GM12872 (cell line): Measurements from ENCODE around the gene PGAM5.

ENCODE experiments used
- TF ChIP-seq, protein P1 (sequence below): IDR thresholded peaks from 3 replicates; pipeline ENCODE4 v1.5.1; 2011; ENCODE audit warnings: low read depth, mild to moderate bottlenecking, low read length, moderate library complexity; ENCODE audit not compliant: insufficient read depth

Gene PGAM5

DNA sequence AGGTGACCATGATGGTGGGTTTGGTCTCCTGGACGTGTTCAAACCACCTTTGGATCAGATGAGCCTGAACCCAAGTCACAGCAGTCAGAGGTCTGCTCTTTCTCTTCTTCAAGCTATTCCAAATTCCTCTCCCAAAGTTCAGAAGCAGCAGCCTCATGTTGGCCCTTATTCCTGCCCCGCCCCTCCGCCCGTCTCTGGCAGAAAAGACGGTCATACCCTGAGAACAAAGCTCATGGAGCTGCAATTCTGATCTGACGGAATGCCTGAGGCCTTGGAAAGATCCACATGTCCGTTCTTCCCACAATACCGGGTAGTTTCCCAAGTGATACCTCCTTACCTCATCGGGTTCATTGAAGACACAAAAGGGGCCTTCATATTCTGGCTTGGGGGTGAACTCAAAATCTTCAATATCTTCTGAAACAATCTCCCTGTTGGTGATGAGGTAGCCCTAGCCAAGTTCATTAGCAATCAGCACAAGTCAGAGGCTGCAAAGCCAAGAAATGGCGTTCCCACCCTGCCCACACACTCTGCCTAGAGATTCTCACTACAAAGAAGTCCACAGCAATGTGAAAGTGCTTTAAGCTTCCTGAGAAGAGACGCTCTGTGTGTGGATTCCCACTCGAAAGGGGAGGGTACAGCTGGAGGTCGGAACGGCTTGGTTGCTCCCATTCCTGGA is 34.7 kb upstream of the PGAM5 start:
- TF ChIP-seq, protein P1, sequence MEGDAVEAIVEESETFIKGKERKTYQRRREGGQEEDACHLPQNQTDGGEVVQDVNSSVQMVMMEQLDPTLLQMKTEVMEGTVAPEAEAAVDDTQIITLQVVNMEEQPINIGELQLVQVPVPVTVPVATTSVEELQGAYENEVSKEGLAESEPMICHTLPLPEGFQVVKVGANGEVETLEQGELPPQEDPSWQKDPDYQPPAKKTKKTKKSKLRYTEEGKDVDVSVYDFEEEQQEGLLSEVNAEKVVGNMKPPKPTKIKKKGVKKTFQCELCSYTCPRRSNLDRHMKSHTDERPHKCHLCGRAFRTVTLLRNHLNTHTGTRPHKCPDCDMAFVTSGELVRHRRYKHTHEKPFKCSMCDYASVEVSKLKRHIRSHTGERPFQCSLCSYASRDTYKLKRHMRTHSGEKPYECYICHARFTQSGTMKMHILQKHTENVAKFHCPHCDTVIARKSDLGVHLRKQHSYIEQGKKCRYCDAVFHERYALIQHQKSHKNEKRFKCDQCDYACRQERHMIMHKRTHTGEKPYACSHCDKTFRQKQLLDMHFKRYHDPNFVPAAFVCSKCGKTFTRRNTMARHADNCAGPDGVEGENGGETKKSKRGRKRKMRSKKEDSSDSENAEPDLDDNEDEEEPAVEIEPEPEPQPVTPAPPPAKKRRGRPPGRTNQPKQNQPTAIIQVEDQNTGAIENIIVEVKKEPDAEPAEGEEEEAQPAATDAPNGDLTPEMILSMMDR = no peak

DNA sequence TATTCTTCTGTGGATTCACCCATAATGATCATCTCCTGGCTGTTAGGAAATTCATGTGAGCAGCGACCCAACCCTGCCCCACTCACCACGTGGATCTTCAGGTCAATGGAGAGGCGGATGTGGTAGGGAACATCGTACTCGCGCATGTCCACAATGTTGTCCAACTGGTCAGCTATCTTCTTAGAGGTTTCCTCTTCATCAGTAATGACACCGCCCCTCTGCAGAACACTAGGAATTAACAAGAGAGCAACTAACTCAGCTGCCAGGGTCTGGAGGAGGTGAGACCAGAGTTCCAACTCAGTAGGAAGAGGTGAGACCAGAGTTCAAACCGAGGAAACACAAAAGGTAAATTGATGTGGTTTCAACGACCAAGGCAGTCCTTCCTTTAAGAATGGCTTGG is 33.1 kb upstream of the PGAM5 start:
- TF ChIP-seq, protein P1 = no peak

DNA sequence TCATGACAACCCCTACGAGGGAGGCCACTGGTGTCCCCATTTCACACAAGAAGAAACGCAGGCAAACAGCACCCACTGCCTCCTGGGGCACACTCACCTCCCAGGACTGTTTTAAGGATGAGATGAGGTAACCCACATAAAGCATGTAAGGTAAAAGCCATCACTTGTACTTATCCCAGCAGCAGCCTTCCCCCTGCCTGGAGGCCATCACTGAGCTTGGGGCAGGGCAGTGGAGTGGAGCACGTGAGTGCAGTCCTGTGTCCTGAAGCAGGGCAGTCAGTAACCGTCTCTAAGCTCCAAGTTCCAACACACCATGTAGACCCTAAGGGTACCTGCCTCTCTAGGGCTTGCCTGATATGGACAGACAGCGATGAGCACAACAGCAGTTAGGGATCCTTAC is 25.2 kb upstream of the PGAM5 start:
- TF ChIP-seq, protein P1 = no peak

DNA sequence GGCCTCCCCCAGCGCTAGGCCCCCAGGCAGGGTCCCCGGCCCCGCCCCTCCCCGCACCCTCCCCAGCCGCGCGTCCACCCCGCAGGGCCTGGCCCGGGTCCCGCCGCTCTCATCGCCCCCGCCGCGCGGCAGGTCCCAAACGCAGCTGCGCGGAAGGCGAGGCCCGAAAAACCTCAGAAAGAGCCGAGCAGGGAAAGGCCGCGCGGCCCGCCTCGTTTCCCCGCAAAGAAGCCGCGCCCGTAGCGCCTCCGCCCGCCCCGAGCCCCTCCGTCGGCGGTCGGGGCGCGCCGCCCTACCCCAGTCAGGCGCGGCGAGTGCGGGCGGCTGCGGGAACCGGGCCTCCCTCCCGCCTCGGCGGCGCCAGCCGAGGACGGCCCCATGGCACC is 23.8 kb upstream of the PGAM5 start:
- TF ChIP-seq, protein P1 = no peak

DNA sequence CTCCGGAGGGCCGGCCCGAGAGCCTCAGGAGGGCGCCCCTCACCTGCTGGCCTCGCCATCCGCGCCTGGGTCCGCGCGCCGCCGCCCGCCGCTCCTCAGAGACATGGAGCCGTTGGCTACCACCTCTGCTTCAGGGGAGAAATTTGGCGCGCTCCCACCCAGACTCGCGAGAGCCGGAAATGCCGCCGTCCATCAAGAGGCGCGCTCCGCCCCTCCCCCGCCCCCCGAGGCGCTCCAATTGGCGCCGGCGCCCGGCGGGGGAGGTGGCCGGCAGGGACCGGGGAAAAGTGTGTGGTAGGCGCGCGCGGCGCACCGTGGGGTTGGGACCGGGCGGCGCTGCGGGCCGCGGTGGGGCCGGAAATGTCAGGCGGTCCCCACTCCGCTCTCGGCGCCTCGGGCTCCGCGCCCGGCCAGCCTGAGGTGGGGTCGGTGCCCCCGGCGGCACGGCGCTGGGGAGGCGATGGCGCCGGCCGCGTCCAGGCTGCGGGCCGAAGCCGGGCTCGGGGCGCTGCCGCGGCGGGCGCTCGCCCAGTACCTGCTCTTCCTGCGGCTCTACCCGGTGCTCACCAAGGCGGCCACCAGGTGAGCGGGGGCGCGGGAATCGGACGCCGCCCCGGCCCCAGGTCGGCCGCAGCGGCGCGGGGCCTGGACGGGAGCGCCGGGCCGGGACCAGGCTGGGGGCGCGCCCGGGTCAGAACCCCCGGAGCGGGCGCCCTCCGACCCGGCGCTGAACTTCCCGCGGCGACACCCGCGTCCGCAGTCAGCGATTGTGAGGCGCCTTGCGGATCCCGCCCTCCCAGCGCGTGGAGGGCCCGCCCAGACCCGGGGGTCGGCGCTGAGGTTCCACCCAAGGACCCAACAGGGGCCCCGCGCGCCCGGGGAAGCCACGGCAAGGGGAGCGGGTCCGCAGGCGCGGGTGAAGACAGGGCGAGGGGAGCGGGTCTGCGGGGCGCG is 23.2 kb upstream of the PGAM5 start, which contains the start of the genes POLE and PXMP2:
POLE (minus strand) TSS at position 132 of the 954 bp plus-strand sequence; CDS start at position 105, 27 bp downstream.
PXMP2 (plus strand) TSS at position 377 of the 954 bp plus-strand sequence; CDS start at position 461, 84 bp downstream.
- TF ChIP-seq, protein P1 = no peak

DNA sequence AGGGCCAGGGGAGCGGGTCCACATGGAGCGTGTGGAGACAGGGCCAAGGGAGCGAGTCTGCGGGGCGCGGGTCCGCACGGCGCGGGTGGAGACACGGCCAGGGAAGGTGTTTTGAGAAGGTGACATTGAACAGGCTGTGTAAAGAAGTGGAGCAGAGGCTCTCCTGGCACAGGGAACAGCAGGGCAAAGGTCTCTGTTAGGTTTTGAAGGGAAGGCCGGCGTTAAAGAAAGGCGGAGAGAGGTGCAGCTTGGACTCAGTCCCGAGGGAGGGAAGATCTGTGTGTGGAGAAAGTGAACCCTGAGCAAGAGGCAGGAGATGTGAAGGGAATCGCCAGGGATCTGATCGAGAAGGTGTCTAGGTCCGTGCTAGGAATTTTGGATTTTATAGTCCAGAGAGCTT is 21.4 kb upstream of the PGAM5 start:
- TF ChIP-seq, protein P1 = no peak

DNA sequence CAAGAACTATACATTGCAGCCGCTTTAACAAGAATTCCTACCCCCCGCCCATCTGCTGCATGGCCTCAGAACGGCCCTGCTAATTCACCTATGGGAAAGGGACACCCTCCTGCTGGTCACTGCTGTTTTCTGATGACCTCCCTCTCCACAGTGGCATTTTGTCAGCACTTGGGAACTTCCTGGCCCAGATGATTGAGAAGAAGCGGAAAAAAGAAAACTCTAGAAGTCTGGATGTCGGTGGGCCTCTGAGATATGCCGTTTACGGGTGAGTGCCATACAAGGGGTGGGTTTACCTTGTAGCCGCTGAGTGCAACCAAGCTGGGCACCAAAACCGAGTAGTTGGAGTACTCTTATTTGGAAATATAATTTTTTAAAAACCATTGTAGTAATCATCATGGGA is 20.5 kb upstream of the PGAM5 start:
- TF ChIP-seq, protein P1 = no peak
